ENCODE data around the gene KRTAP2-3.

DNA sequence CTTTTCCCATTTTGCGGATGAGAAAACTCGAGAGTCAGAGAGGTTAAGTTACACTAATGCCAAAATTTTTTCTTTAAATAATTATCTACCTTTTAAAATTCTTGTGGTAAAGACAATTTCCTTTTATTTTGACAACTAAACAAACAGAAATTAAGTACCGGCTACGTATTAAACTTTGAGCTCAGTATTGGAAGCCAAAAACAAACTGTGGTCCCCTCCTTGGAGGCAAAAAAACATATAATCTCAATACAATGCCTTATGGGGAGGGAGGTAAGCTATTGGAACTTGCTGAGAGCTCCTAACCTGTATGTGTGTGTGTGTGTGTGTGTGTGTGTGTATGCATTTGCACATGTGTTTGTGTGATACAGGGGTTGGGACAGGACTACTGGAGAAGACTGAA lies 3.5 kb upstream of the KRTAP2-3 start:
- TF ChIP-seq POLR2A (IDR thresholded peaks at IDR 0.05; ENCODE audit: low read length) (no peak), GATA1 (IDR thresholded peaks at IDR 0.05; ENCODE audit: low read depth, low read length) (no peak)
